Stimulated activated CD4-positive, alpha-beta T cell treated with anti-CD3 and anti-CD28 coated beads, TNF-alpha, amount 100 ng/mL, for 1 hour (primary cell): ENCODE results near the gene CDK9.

Experiments
- DNase-seq, 3 donors: peaks; one replicate each; pipeline ENCODE4 v3.0.0-alpha.2; 2020; ENCODE audit warnings: low read depth in 3 of 3, low spot score in 1 of 3

Gene CDK9

GRCh38 chr9:127801955-127802575, 16.2 kb downstream of the CDK9 start:
- DNase-seq, result no peak

- DNase-seq, result peak; percentile 57 to 68 (median 62)
Observed at GRCh38 chr9:127802576-127803443, 17.0 kb downstream of the CDK9 start, which contains the start of gene FPGS. Gene FPGS, plus strand, starts transcription at chr9:127802882. Its CDS starts 43 bp downstream, at chr9:127802925.

GRCh38 chr9:127803507-127804352, 17.9 kb downstream of the CDK9 start:
- DNase-seq, result no peak

GRCh38 chr9:127805620-127806019, 19.8 kb downstream of the CDK9 start:
- DNase-seq, result no peak

- DNase-seq, result no peak
Observed at GRCh38 chr9:127806871-127807270, 21.0 kb downstream of the CDK9 start.

- DNase-seq, result no peak
Observed at GRCh38 chr9:127808347-127809001, 22.6 kb downstream of the CDK9 start.

GRCh38 chr9:127809002-127809539, 23.2 kb downstream of the CDK9 start:
- DNase-seq, result no peak

GRCh38 chr9:127809540-127810377, 23.9 kb downstream of the CDK9 start:
- no peak for DNase-seq

- no peak for DNase-seq
Observed at GRCh38 chr9:127810378-127811187, 24.7 kb downstream of the CDK9 start.

- DNase-seq, result no peak
Observed at GRCh38 chr9:127812011-127812410, 26.2 kb downstream of the CDK9 start.

- no peak for DNase-seq
Observed at GRCh38 chr9:127812936-127813675, 27.3 kb downstream of the CDK9 start.

- no peak for DNase-seq
Observed at GRCh38 chr9:127813686-127814226, 27.9 kb downstream of the CDK9 start.

- DNase-seq, result no peak
Observed at GRCh38 chr9:127814619-127815511, 29.0 kb downstream of the CDK9 start.

- no peak for DNase-seq
Observed at GRCh38 chr9:127815512-127816361, 29.9 kb downstream of the CDK9 start.

- DNase-seq, result no peak
Observed at GRCh38 chr9:127816362-127816725, 30.5 kb downstream of the CDK9 start.

GRCh38 chr9:127816728-127817127, 30.9 kb downstream of the CDK9 start:
- no peak for DNase-seq
